Measurements from ENCODE around the gene DGKD. TPM values are rescaled to one million over a fixed set of nuclear protein-coding genes. Genes with fewer than 3 reads are reported as not detected.
"Not testable (repeated sequence)": the region's sequence is repeated elsewhere in the genome, so short reads cannot be mapped to it uniquely, and the experiment has no call there.

The DGKD gene
- total RNA-seq, 1 donor from 2014 or later = 69.3 TPM

DNA sequence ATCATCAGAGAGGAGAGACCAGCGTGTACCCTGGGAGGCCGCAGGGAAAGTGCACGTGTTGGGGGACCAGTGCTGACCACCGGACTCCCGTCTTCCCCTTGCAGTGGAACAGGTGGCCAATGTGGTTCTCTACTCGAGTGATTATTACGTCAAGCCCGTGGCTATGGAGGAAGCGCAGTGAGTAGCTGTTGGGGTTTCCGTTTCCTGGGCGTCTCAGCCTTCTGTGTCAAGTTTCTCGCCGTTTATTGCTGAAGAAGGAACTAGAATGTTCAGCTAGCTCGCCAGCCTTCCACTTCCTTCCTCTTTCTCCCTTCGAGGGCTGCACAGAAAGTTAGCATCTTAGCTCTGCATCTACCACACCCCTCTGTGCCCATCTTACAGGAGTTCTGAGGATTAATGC, 22.8 kb upstream of the DGKD start:
- Histone ChIP-seq H3K36me3 (no peaks in the 10 kb centered on the region), H3K27ac (peak overlapping the region; percentile 70), H3K4me3 (no peak overlapping the region), H3K4me1 (peaks cover 8% of the 10 kb centered on the region), H3K9me3 (no peaks in the 10 kb centered on the region), H3K27me3 (ENCODE audit: low read depth) (no peaks in the 10 kb centered on the region)
- peak; percentile 83 to 89 for ATAC-seq
- TF ChIP-seq, protein P1, sequence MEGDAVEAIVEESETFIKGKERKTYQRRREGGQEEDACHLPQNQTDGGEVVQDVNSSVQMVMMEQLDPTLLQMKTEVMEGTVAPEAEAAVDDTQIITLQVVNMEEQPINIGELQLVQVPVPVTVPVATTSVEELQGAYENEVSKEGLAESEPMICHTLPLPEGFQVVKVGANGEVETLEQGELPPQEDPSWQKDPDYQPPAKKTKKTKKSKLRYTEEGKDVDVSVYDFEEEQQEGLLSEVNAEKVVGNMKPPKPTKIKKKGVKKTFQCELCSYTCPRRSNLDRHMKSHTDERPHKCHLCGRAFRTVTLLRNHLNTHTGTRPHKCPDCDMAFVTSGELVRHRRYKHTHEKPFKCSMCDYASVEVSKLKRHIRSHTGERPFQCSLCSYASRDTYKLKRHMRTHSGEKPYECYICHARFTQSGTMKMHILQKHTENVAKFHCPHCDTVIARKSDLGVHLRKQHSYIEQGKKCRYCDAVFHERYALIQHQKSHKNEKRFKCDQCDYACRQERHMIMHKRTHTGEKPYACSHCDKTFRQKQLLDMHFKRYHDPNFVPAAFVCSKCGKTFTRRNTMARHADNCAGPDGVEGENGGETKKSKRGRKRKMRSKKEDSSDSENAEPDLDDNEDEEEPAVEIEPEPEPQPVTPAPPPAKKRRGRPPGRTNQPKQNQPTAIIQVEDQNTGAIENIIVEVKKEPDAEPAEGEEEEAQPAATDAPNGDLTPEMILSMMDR (IDR thresholded peaks at IDR 0.05) = no peak
- DNase-seq = peak; percentile 80
- intact Hi-C loops (cut with DNase I) = no loop called here

DNA sequence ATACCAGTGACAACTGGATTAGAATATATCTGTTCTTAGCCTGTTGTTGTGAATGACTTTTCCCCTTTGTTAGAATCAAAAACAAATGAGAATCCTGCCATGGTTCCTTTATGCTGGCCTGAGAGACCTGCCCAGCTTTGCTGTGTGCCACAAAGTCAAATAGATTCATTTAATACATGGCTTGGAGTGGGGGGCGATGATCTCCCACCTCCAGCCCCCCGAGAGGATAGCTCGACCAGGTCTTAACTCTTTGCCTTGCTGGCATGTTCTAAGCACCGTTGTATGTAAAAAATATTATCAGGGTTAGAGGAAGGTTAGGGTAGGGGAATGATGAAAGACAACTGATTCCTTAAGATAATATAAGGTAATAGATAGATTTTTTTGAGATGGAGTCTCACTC, 22.2 kb upstream of the DGKD start:
- Histone ChIP-seq H3K27ac (peak overlapping the region; percentile 50), H3K9me3 (no peaks in the 10 kb centered on the region), H3K4me3 (no peak overlapping the region), H3K27me3 (ENCODE audit: low read depth) (no peaks in the 10 kb centered on the region), H3K4me1 (peaks cover 8% of the 10 kb centered on the region), H3K36me3 (no peaks in the 10 kb centered on the region)
- TF ChIP-seq, protein P1 (IDR thresholded peaks at IDR 0.05) = no peak
- no peak for DNase-seq
- no peak for ATAC-seq
- intact Hi-C loops (cut with DNase I) = no loop called here

DNA sequence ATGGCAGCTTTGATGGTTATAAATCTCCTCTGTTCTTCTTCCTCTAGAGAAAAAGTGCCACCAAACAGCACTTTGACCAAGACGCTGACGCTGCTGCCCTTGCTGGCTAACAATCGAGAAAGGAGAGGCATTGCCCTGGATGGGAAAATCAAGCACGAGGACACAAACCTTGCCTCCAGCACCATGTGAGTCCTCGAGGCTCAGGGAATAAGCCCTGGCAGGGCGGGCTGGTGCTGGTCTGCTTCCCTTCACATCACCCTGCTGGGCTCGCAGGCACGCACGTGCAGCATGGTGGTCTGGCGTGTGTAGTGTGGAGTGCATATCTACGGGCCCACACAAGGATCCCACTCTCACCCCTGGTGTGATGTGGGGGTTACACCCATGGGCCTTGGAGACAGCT, 19.4 kb upstream of the DGKD start:
- H3K27ac ChIP-seq = no peak overlapping the region
- intact Hi-C loops (cut with DNase I) = no loop called here
- peaks cover 8% of the 10 kb centered on the region for H3K4me1 ChIP-seq
- TF ChIP-seq, protein P1 (IDR thresholded peaks at IDR 0.05) = no peak
- H3K36me3 ChIP-seq = no peaks in the 10 kb centered on the region
- H3K9me3 ChIP-seq = no peaks in the 10 kb centered on the region
- DNase-seq = no peak
- no peak for ATAC-seq
- no peak overlapping the region for H3K4me3 ChIP-seq
- no peaks in the 10 kb centered on the region for H3K27me3 ChIP-seq (ENCODE audit: low read depth)

DNA sequence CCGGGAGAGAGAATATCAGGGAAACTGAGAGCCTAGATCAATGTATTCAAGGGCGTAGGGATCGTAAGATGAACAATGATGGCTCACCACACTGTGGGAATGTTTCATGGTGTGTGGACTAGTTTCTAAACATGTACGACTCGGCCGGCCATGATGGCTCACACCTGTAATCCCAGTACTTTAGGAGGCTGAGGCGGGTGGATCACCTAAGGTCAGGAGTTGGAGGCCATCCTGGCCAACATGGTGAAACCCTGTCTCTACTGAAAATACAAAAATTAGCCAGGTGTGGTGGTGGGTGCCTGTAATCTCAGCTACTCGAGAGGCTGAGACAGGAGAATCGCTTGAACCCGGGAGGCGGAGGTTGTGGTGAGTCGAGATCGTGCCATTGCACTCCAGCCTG, 18.2 kb upstream of the DGKD start:
- H3K36me3 ChIP-seq; H3K27ac ChIP-seq; intact Hi-C loops (cut with DNase I); H3K4me1 ChIP-seq; DNase-seq; H3K27me3 ChIP-seq (ENCODE audit: low read depth); H3K9me3 ChIP-seq; ATAC-seq; H3K4me3 ChIP-seq: not testable (repeated sequence)

DNA sequence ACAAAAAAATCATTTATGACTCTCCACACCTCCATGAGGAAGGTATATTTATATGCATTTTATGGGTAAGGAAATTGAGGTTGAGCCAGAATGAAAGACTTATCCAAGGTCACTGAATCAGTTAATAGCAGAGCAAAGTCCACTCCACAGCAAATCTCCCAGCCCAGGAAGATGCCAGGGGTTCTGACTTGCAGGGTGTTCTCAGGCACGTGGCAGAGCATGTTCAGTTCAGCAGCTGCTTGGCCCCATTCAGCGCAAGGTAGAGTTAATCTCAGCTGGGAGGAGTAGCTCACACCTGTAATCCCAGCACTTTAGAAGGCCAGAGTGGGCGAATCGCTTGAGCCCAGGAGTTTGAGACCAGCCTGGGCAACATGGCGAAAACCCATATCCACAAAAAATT, 17.8 kb upstream of the DGKD start:
- TF ChIP-seq, protein P1 (IDR thresholded peaks at IDR 0.05) = no peak
- no peak overlapping the region for H3K4me3 ChIP-seq
- no peaks in the 10 kb centered on the region for H3K9me3 ChIP-seq
- intact Hi-C loops (cut with DNase I) = no loop called here
- DNase-seq (no peak), ATAC-seq (no peak)
- no peaks in the 10 kb centered on the region for H3K36me3 ChIP-seq
- no peaks in the 10 kb centered on the region for H3K27me3 ChIP-seq (ENCODE audit: low read depth)
- H3K27ac ChIP-seq = no peak overlapping the region
- H3K4me1 ChIP-seq = peaks cover 8% of the 10 kb centered on the region

DNA sequence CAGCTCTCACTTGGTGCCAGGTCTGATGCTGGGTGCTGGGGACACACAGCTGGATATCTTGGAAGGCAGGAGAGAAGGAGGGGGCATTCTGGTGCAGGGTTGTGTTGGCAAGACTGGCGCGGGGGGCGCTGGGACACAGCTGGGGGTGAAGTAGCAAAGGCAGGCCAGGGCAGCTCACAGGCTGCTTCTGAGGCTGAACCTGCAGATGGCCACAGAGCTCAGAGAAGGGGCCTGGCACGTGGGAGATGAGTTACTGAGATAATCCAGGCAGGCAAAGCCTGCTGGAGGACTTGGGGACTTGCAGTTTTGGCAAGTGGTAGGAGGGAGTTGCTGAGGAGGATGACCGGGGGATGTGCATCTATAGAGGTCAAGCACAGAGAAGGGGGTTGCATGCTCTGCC, 16.2 kb upstream of the DGKD start:
- Histone ChIP-seq H3K4me1 (no peaks in the 10 kb centered on the region), H3K27me3 (ENCODE audit: low read depth) (no peaks in the 10 kb centered on the region), H3K27ac (no peak overlapping the region), H3K4me3 (no peak overlapping the region), H3K36me3 (no peaks in the 10 kb centered on the region), H3K9me3 (no peaks in the 10 kb centered on the region)
- DNase-seq = no peak
- intact Hi-C loops (cut with DNase I) = no loop called here
- ATAC-seq = peak in 1 of 2 donors; percentile 11
- TF ChIP-seq, protein P1 (IDR thresholded peaks at IDR 0.05) = no peak

All from lower lobe of right lung (tissue), 2 donors.